Endothelial cell of umbilical vein (primary cell): ENCODE data around the gene ATOSB.

Experiments
- TF ChIP-seq, protein P1 (sequence below): IDR thresholded peaks from 2 replicates; pipeline ENCODE4 v1.6.1; 2011; ENCODE audit not compliant: insufficient read depth, insufficient read length
- TF ChIP-seq, protein P2 (sequence below), 2 donors: IDR thresholded peaks; 1 replicate in 1 of 2; 2 replicates in 1 of 2; pipeline ENCODE4 v1.5.1; 2011; ENCODE audit warnings: low read length in 2 of 2, mild to moderate bottlenecking in 2 of 2, moderate library complexity in 2 of 2, control low read depth in 1 of 2, inconsistent platforms in 1 of 2, low read depth in 1 of 2; ENCODE audit not compliant: insufficient read depth in 1 of 2; ENCODE audit errors: extremely low read depth in 1 of 2

DNA sequence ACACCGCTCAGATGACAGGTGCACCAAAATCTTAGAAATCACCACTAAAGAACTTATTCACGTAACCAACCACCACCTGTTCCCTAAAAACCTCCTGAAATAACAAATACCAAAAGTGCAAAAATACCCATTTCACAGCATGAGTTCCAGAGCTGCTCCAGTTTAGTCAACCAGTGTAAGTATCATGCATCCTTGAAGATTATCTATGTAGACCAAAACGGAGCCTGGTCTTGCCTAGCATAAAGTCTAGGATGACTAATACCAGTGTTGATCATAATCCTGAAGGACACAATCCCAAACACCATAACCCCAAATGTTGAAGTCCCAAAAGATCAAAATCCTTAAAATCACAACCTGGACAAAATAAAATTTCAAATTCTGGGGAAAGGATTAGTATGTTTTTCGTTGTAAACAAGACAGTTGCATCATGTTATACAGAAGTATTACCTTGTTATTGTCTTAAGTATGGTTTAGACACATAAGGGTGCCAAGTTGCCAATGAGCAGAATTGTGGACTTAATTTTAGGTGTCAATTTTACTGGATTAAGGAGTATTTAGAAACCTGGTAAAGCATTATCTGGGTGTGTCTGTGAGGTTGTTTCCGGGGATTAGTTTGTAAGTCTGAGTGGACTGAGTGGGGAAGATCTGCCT lies 61.4 kb downstream of the ATOSB start:
- TF ChIP-seq, protein P1, sequence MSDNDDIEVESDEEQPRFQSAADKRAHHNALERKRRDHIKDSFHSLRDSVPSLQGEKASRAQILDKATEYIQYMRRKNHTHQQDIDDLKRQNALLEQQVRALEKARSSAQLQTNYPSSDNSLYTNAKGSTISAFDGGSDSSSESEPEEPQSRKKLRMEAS: no peak
- TF ChIP-seq, protein P2, sequence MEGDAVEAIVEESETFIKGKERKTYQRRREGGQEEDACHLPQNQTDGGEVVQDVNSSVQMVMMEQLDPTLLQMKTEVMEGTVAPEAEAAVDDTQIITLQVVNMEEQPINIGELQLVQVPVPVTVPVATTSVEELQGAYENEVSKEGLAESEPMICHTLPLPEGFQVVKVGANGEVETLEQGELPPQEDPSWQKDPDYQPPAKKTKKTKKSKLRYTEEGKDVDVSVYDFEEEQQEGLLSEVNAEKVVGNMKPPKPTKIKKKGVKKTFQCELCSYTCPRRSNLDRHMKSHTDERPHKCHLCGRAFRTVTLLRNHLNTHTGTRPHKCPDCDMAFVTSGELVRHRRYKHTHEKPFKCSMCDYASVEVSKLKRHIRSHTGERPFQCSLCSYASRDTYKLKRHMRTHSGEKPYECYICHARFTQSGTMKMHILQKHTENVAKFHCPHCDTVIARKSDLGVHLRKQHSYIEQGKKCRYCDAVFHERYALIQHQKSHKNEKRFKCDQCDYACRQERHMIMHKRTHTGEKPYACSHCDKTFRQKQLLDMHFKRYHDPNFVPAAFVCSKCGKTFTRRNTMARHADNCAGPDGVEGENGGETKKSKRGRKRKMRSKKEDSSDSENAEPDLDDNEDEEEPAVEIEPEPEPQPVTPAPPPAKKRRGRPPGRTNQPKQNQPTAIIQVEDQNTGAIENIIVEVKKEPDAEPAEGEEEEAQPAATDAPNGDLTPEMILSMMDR (IDR thresholded peaks at IDR 0.05; ENCODE audit: extremely low read depth in 1 of 2, insufficient read depth in 1 of 2, low read depth in 1 of 2, low read length in 2 of 2): no peak
